ENCODE data around the gene ADD1. TPM values are rescaled to one million over a fixed set of nuclear protein-coding genes. Genes with fewer than 3 reads are reported as not detected.
A peak's percentile ranks its signal among the peaks of the same experiment; 100 is the strongest.
"Not testable (repeated sequence)": the region's sequence is repeated elsewhere in the genome, so short reads cannot be mapped to it uniquely, and the experiment has no call there.

ADD1 gene
- total RNA-seq, 4 donors from 2014 or later = 270 to 449 (median 327) TPM

DNA sequence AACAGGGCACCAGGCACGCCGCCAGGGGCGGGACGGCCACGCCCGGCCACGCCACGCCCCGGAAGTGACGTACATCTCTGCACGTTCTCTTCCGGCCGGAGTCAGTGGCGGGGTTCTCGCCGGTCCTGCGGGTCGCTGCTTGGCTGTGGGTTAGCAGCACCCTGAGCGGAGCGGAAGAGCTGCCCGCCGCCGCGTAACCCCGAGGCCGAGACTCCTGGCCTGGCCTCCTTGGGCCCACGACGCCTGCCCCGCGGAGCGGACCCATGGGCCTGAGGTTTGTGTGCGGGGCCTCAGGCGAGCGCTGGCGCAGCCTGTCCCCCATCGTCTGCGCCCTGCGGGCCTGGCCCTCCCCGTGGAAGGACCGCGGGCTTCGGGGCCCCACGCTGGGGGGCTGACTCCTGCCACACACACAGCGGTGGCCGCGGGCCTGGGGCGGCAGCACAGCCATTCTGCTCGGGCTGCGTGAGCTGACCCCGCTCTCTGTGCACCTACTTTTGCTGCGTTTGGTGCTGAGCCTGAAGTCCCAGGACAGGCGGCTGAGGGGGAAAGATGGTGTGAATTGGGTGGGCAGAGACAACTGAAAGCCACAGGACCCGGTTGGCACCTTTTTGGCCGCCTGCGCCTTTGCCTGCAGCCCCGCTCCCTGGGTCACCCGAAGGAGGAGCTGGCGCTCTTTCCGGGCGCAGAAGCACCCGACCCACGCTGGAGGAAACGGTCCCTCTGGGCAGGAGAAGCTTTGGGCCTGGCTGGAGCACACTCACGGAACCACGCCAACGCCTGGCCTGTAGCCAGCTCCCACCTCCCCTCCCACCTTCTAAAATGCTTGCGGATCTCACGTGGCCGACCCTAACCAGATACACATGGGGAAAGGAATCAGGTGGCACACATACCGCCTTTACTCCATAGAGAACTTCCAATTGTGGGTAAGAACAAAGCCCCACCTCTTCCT, 91.4 kb downstream of the ADD1 start:
- H3K4me1 ChIP-seq = peaks cover 0 to 61% (median 36%) of the 10 kb centered on the region in 4 donors
- H3K27ac ChIP-seq = peak overlapping the region; percentile 76 to 95 (median 92)
- peak overlapping the region; percentile 67 to 92 (median 86) for H3K4me3 ChIP-seq
- TF ChIP-seq POLR2A (IDR thresholded peaks at IDR 0.05) = peak; percentile 66 to 92
- TF ChIP-seq CTCF (IDR thresholded peaks at IDR 0.05) = peak in 2 of 5 experiments; percentile 45 to 49
- peak; percentile 66 to 92 for TF ChIP-seq EP300 (IDR thresholded peaks at IDR 0.05)
- no peaks in the 10 kb centered on the region for H3K27me3 ChIP-seq
- H3K9me3 ChIP-seq = no peaks in the 10 kb centered on the region
- peak; percentile 95 to 97 for DNase-seq (ENCODE audit: low spot score in 2 of 2)
- 1% methylated on average over 36 to 49 of the region's 70 CpGs for WGBS, 2 donors
- H3K36me3 ChIP-seq = peaks cover 0 to 65% (median 24%) of the 10 kb centered on the region in 3 donors

GRCh38 chr4:2935762-2936743, 92.4 kb downstream of the ADD1 start:
- H3K9me3 ChIP-seq = no peaks in the 10 kb centered on the region
- 80 to 83% methylated on average over 20 of the region's 20 CpGs for WGBS, 2 donors
- H3K36me3 ChIP-seq = peaks cover 0 to 65% (median 20%) of the 10 kb centered on the region in 3 donors
- H3K27me3 ChIP-seq = no peaks in the 10 kb centered on the region
- H3K4me3 ChIP-seq = peak overlapping the region in 3 of 4 donors; percentile 81 to 92 (median 91)
- H3K4me1 ChIP-seq = peaks cover 0 to 53% (median 35%) of the 10 kb centered on the region in 4 donors
- TF ChIP-seq CTCF (IDR thresholded peaks at IDR 0.05) (no peak), EP300 (IDR thresholded peaks at IDR 0.05) (no peak), POLR2A (IDR thresholded peaks at IDR 0.05) (no peak)
- DNase-seq (ENCODE audit: low spot score in 2 of 2) = no peak
- H3K27ac ChIP-seq = peak overlapping the region in 3 of 4 donors; percentile 29 to 95 (median 89)

DNA sequence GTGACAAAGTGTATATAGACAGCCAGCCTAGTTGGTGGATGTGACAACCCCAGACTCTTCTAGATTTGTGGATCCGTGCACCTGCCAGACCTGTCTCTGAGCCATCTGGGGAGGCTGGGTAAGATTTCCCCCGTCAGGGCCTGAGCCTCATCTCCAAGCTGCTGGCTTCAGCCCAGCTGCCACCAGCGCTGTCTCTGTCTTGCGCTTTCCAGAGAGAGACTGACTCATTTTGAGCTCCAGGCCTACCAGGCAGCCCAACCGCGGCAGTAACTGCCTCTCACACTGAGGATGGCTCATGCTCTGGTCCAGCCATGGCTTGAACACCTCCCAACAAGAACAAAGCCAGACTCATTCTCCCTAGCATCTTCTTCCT, 93.1 kb downstream of the ADD1 start:
- Histone ChIP-seq H3K4me3 (no peak overlapping the region), H3K36me3 (peaks cover 0 to 65% (median 16%) of the 10 kb centered on the region in 3 donors), H3K4me1 (peaks cover 0 to 45% (median 29%) of the 10 kb centered on the region in 4 donors), H3K9me3 (no peaks in the 10 kb centered on the region), H3K27me3 (no peaks in the 10 kb centered on the region), H3K27ac (peak overlapping the region in 2 of 4 donors; percentile 3 to 8)
- WGBS, 2 donors = 71 to 74% methylated on average over 6 of the region's 6 CpGs
- DNase-seq (ENCODE audit: low spot score in 2 of 2) = no peak
- TF ChIP-seq POLR2A (IDR thresholded peaks at IDR 0.05) = no peak
- TF ChIP-seq EP300 (IDR thresholded peaks at IDR 0.05) = no peak
- TF ChIP-seq CTCF (IDR thresholded peaks at IDR 0.05) = no peak

DNA sequence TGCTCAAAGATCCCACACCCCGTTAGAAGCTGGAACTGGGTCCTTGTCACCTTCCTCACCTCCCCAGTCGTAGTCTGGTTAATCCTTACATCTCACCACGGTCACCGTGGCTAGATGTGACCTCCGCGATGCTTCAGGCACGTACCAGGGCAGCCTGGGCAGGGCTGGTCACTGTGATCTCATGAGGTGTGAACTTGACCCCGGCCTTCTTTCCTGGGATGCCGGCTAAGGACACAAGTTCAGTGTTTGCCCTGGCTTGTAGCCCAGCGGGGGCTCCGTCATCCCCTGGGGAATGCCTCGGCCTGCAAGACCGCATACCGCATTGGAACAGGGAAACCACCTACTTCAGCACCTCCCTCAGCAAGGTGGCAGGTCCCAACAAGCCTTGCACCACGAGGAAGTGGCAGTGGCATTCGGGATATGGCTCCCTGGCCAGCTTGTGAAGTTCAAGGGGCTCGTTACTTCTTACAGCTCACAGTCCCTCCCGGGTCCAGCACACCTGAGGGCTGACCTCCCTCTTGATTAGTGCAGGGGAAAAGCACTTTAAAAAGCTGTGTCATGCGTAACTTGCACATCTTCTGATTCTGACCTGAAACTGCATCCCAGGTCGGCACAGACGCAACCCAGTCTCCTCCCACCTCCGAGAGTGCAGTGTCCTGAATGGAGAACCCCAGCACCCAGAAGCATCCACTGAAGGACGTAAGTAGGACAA, 93.7 kb downstream of the ADD1 start:
- H3K4me3 ChIP-seq = no peak overlapping the region
- TF ChIP-seq POLR2A (IDR thresholded peaks at IDR 0.05) = no peak
- no peak for TF ChIP-seq EP300 (IDR thresholded peaks at IDR 0.05)
- 71 to 81% methylated on average over 19 to 23 of the region's 23 CpGs for WGBS, 2 donors
- no peaks in the 10 kb centered on the region for H3K27me3 ChIP-seq
- H3K36me3 ChIP-seq = peaks cover 0 to 65% (median 16%) of the 10 kb centered on the region in 3 donors
- no peaks in the 10 kb centered on the region for H3K9me3 ChIP-seq
- peaks cover 0 to 40% (median 25%) of the 10 kb centered on the region in 4 donors for H3K4me1 ChIP-seq
- DNase-seq (ENCODE audit: low spot score in 2 of 2) = no peak
- H3K27ac ChIP-seq = peak overlapping the region in 1 of 4 donors; percentile 3

- H3K27me3 ChIP-seq = no peaks in the 10 kb centered on the region
- H3K4me3 ChIP-seq = no peak overlapping the region
- TF ChIP-seq CTCF (IDR thresholded peaks at IDR 0.05) (no peak), POLR2A (IDR thresholded peaks at IDR 0.05) (no peak), EP300 (IDR thresholded peaks at IDR 0.05) (no peak)
- peaks cover 0 to 65% (median 16%) of the 10 kb centered on the region in 3 donors for H3K36me3 ChIP-seq
- H3K9me3 ChIP-seq = no peaks in the 10 kb centered on the region
- H3K27ac ChIP-seq = no peak overlapping the region
- no peak for DNase-seq (ENCODE audit: low spot score in 2 of 2)
- H3K4me1 ChIP-seq = peaks cover 0 to 34% (median 22%) of the 10 kb centered on the region in 4 donors
- WGBS, 2 donors = 79 to 82% methylated on average over 12 of the region's 12 CpGs
Observed at GRCh38 chr4:2937986-2938385, 94.3 kb downstream of the ADD1 start.

GRCh38 chr4:2938411-2938810, 94.8 kb downstream of the ADD1 start:
- H3K4me3 ChIP-seq; H3K9me3 ChIP-seq; H3K27ac ChIP-seq; DNase-seq (ENCODE audit: low spot score in 2 of 2); H3K27me3 ChIP-seq: not testable (repeated sequence)
- 86 to 90% methylated on average over 10 of the region's 10 CpGs for WGBS, 2 donors
- Histone ChIP-seq H3K36me3 (peaks cover 0 to 69% (median 16%) of the 10 kb centered on the region in 3 donors), H3K4me1 (peaks cover 0 to 32% (median 18%) of the 10 kb centered on the region in 4 donors)

All from tibial nerve (tissue), 4 donors.